ENCODE measurements around the gene KIRREL3. TPM values are rescaled to one million over a fixed set of nuclear protein-coding genes. Genes with fewer than 3 reads are reported as not detected.

The KIRREL3 gene
- total and polyA plus RNA-seq, 9 of the 15 experiments (the other 6 are each of a cell fraction or from before 2014, with no cell fraction given) = 0.04 to 0.10 TPM; not detected in 7

DNA sequence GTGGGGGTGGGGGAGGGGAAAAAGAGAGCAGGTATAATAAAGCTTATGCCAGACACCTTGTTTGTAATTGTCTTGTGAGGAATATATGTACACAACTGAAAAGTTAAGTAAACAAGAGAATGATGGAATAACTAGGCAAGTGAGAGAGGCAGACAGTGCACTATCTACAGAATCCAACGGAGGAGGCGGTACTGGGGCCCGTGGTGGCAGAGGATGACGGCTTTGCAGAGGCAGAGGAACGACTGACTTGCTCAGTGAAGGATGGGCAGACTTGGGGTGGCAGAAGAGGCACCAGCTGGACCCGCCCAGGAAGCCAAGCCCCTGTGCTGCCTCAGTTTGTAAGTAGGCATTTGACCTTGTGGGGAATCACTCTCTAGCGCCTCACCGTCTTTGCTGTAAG is 347.5 kb downstream of the KIRREL3 start:
- ATAC-seq (no peak), DNase-seq (ENCODE audit: extremely low read depth in 1 of 4, low spot score in 3 of 4) (no peak), FAIRE-seq (no peak)
- BruUV-seq (replicated peaks) = no TSS peak
- Histone ChIP-seq H3K4me1 (replicated peaks in 1 of 2; ENCODE audit: control insufficient read depth in 2 of 2, insufficient read depth in 2 of 2, low read length in 2 of 2) (no peaks in the 10 kb centered on the region), H3K9me1 (ENCODE audit: control insufficient read depth, insufficient read depth, low read length) (peaks cover 3% of the 10 kb centered on the region), H3K36me3 (ENCODE audit: control insufficient read depth, insufficient read depth, low read length) (no peaks in the 10 kb centered on the region), H3K9ac (ENCODE audit: insufficient read depth in 1 of 2, low read depth in 2 of 2, low read length in 2 of 2) (no peak overlapping the region), H3K4me3 (no peak overlapping the region), H2AFZ (ENCODE audit: low read depth, low read length) (no peak overlapping the region), H3K4me2 (ENCODE audit: insufficient read depth, low read length) (no peak overlapping the region), H3K79me2 (ENCODE audit: control insufficient read depth, insufficient read depth, low read length) (no peaks in the 10 kb centered on the region), H4K20me1 (replicated peaks; ENCODE audit: control insufficient read depth, insufficient read depth, low read length) (no peaks in the 10 kb centered on the region), H3K27me3 (ENCODE audit: control insufficient read depth in 2 of 2, insufficient read depth in 2 of 2, low read length in 2 of 2) (peaks cover 2 to 19% of the 10 kb centered on the region in 2 experiments; a peak in 4 of 5 replicates), H3K9me3 (replicated peaks; ENCODE audit: control insufficient read depth, insufficient read depth, low read depth, low read length) (no peaks in the 10 kb centered on the region), H3K27ac (ENCODE audit: extremely low read depth, low read depth, low read length) (no peak overlapping the region)
- ChIA-PET POLR2A (interaction anchor here (1.0 kb wide), 1 partner anchor 10 kb away, joined by 3 read pairs; no protein-coding TSS in a partner anchor), CTCF (ENCODE audit: low intra/inter-chr PET ratio) (no interaction called here)
- in situ Hi-C loops (cut with MboI) = no loop called here
- WGBS (ENCODE audit: insufficient coverage, low coverage, missing lambda C conversion rate) = 0% methylated on average over 8 of the region's 8 CpGs
- intact Hi-C loops (cut with micrococcal nuclease) = no loop called here
- TF ChIP-seq ZNF124 (CRISPR knock-in tag; IDR thresholded peaks at IDR 0.05) (no peak), RAD21 (CRISPR knock-in tag; conservative IDR thresholded peaks at IDR 0.05 in 1 of 2, IDR thresholded peaks at IDR 0.05 in 1 of 2) (no peak), HOMEZ (CRISPR knock-in tag; IDR thresholded peaks at IDR 0.05) (no peak), E2F3 (CRISPR knock-in tag; IDR thresholded peaks at IDR 0.05) (no peak), GTF3C2 (IDR thresholded peaks at IDR 0.05; ENCODE audit: borderline replicate concordance, extremely low read depth, insufficient read length) (no peak), NFRKB (IDR thresholded peaks at IDR 0.05; ENCODE audit: low read depth) (no peak), ZNF263 (CRISPR knock-in tag; IDR thresholded peaks at IDR 0.05; ENCODE audit: borderline replicate concordance) (no peak)
- TF ChIP-seq, protein P1, sequence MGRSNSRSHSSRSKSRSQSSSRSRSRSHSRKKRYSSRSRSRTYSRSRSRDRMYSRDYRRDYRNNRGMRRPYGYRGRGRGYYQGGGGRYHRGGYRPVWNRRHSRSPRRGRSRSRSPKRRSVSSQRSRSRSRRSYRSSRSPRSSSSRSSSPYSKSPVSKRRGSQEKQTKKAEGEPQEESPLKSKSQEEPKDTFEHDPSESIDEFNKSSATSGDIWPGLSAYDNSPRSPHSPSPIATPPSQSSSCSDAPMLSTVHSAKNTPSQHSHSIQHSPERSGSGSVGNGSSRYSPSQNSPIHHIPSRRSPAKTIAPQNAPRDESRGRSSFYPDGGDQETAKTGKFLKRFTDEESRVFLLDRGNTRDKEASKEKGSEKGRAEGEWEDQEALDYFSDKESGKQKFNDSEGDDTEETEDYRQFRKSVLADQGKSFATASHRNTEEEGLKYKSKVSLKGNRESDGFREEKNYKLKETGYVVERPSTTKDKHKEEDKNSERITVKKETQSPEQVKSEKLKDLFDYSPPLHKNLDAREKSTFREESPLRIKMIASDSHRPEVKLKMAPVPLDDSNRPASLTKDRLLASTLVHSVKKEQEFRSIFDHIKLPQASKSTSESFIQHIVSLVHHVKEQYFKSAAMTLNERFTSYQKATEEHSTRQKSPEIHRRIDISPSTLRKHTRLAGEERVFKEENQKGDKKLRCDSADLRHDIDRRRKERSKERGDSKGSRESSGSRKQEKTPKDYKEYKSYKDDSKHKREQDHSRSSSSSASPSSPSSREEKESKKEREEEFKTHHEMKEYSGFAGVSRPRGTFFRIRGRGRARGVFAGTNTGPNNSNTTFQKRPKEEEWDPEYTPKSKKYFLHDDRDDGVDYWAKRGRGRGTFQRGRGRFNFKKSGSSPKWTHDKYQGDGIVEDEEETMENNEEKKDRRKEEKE (IDR thresholded peaks at IDR 0.05; ENCODE audit: borderline replicate concordance in 1 of 2, control insufficient read depth in 1 of 2, low read depth in 2 of 2, low read length in 1 of 2) = no peak

Data from K562 (cell line).